Kidney (tissue), 14 donors: ENCODE results near the gene CISD1. TPM values are rescaled to one million over a fixed set of nuclear protein-coding genes. Genes with fewer than 3 reads are reported as not detected.

ENCODE experiments used
- DNase-seq, 5 donors: peaks; one replicate each; pipeline ENCODE4 v3.0.0-alpha.2; 2013 to 2020
- FAIRE-seq: peaks from 2 replicates; lab custom pipeline; 2012; peaks lifted over from hg19 to GRCh38; lab: Jason Lieb, UNC
- H3K27ac ChIP-seq, 2 donors: one replicate each; pipeline ENCODE4 v1.7.0; 2013; ENCODE audit warnings: low read depth in 2 of 2, low read length in 2 of 2, inconsistent platforms in 1 of 2
- H3K27me3 ChIP-seq: one replicate; pipeline ENCODE4 v1.7.1; 2013; ENCODE audit warnings: low read length, inconsistent platforms; ENCODE audit not compliant: control insufficient read depth, insufficient read depth
- H3K36me3 ChIP-seq, 3 donors: one replicate each; pipeline versions ENCODE4 v1.7.0 to v1.7.1; 2013; ENCODE audit warnings: low read length in 3 of 3, control low read depth in 1 of 3, inconsistent platforms in 1 of 3; ENCODE audit not compliant: insufficient read depth in 3 of 3, control insufficient read depth in 2 of 3
- H3K4me1 ChIP-seq, 3 donors: one replicate each; pipeline versions ENCODE4 v1.7.0 to v1.7.1; 2013; ENCODE audit warnings: low read length in 3 of 3, inconsistent platforms in 1 of 3, low read depth in 1 of 3; ENCODE audit not compliant: control insufficient read depth in 2 of 3, insufficient read depth in 2 of 3
- H3K4me3 ChIP-seq, 3 donors: one replicate each; pipeline versions ENCODE4 v1.7.0 to v1.8.1; 2013; ENCODE audit warnings: low read length in 3 of 3, control low read depth in 1 of 3, inconsistent platforms in 1 of 3
- H3K9ac ChIP-seq, 3 donors: one replicate each; pipeline versions ENCODE4 v1.7.0 to v1.7.1; 2013; ENCODE audit warnings: low read length in 3 of 3, control low read depth in 1 of 3, inconsistent platforms in 1 of 3
- H3K9me3 ChIP-seq, 3 donors: one replicate each; pipeline versions ENCODE4 v1.7.0 to v1.7.1; 2013; ENCODE audit warnings: low read length in 3 of 3, control low read depth in 1 of 3, inconsistent platforms in 1 of 3; ENCODE audit not compliant: control insufficient read depth in 2 of 3, insufficient read depth in 1 of 3
- CTCF ChIP-seq: IDR thresholded peaks from 3 replicates; pipeline ENCODE4 v1.5.1; 2012; ENCODE audit warnings: mild to moderate bottlenecking, moderate library complexity, borderline replicate concordance; ENCODE audit not compliant: insufficient read depth; ENCODE audit errors: extremely low read depth
- intact Hi-C: fragments of 100-400 bp; cut with DNase I; formaldehyde crosslinking; loops from one replicate; pipeline ENCODE4 v1.11.1; 2022
- polyA plus RNA-seq: library from polyadenylated mRNA; stranded (reverse); fragments of 350-450 nt; fragmentation: Illumina TruSeq; extraction: RNeasy Lipid Tissue Mini Kit (QIAGEN cat#74804); gene quantifications from one replicate; pipeline ENCODE4 v1.2.3, GENCODE V29; 2014; ENCODE audit warnings: low read depth, low replicate concordance; ENCODE audit not compliant: insufficient read depth
- total RNA-seq: library from RNA; stranded (reverse); fragmentation: NEBNext Ultra II Directional; extraction: Animal tissue kit (Norgen Biotek cat#: 25700); gene quantifications from one replicate; pipeline ENCODE4 v1.2.1, GENCODE V29; 2021
- donor health status: control.
- donor health status: control.
- donor health status: control.
- donor health status: control.
- donor health status: control.
- donor health status: DM: yes; HTN: yes; CAD: no.
- donor health status: Normal renal cell carcinoma (clear cell type).

CISD1 gene
- total and polyA plus RNA-seq, 2 donors from 2014 or later = 38.0 to 216 TPM

- no peak overlapping the region for H3K27ac ChIP-seq
- intact Hi-C loops = no loop called here
- no peak overlapping the region for H3K4me3 ChIP-seq
- H3K36me3 ChIP-seq = no peaks in the 10 kb centered on the region
- no peaks in the 10 kb centered on the region for H3K27me3 ChIP-seq
- no peak overlapping the region for H3K9ac ChIP-seq
- H3K9me3 ChIP-seq = no peaks in the 10 kb centered on the region
- FAIRE-seq = peak; percentile 19
- peaks cover 0 to 3% (median 0%) of the 10 kb centered on the region in 3 donors for H3K4me1 ChIP-seq
- TF ChIP-seq CTCF = peak; percentile 80
- DNase-seq = peak in 2 of 5 donors; percentile 16 to 39
Measured at GRCh38 chr10:58291538-58292174, 22.7 kb downstream of the CISD1 start.

- no peaks in the 10 kb centered on the region for H3K36me3 ChIP-seq
Measured at GRCh38 chr10:58293989-58294388, 25.0 kb downstream of the CISD1 start.

GRCh38 chr10:58299580-58299979, 30.6 kb downstream of the CISD1 start:
- H3K27ac ChIP-seq = no peak overlapping the region
- peak; percentile 79 for TF ChIP-seq CTCF
- H3K27me3 ChIP-seq = no peaks in the 10 kb centered on the region
- H3K4me1 ChIP-seq = no peaks in the 10 kb centered on the region
- DNase-seq (peak in 4 of 5 donors; percentile 49 to 77 (median 70)), FAIRE-seq (peak; percentile 62)
- intact Hi-C loops = no loop called here
- no peaks in the 10 kb centered on the region for H3K36me3 ChIP-seq
- peak overlapping the region in 1 of 3 donors; percentile 41 for H3K4me3 ChIP-seq
- no peaks in the 10 kb centered on the region for H3K9me3 ChIP-seq
- H3K9ac ChIP-seq = no peak overlapping the region

More at GRCh38 chr10:58293989-58294388, 25.0 kb downstream of the CISD1 start:
- H3K9ac ChIP-seq = no peak overlapping the region
- TF ChIP-seq CTCF = no peak
- intact Hi-C loops = no loop called here
- DNase-seq (no peak), FAIRE-seq (no peak)
- peaks cover 0 to 3% (median 0%) of the 10 kb centered on the region in 3 donors for H3K4me1 ChIP-seq
- H3K9me3 ChIP-seq = no peaks in the 10 kb centered on the region
- H3K4me3 ChIP-seq = no peak overlapping the region
- no peak overlapping the region for H3K27ac ChIP-seq
- H3K27me3 ChIP-seq = no peaks in the 10 kb centered on the region
